Activated B cell treated with CpG ODN at 0.5 μM for 24 hours (primary cell): Measurements from ENCODE around the gene CHCHD5. TPM values are rescaled to one million over a fixed set of nuclear protein-coding genes. Genes with fewer than 3 reads are reported as not detected.

Source experiments
- total RNA-seq: library from RNA; stranded (reverse); gene quantifications from 2 replicates; pipeline ENCODE4 v1.2.3, GENCODE V29; 2022

The CHCHD5 gene
- total RNA-seq, 1 donor from 2014 or later = 26.0 TPM

Other genes with a start within 250 kb of the CHCHD5 start
- gene RGPD8, start 151.0 kb upstream of the CHCHD5 start, total RNA-seq = 16.4 and 26.6 TPM in 2 replicates
- gene TTL, start 102.5 kb upstream of the CHCHD5 start, total RNA-seq = 16.0 and 20.8 TPM in 2 replicates
- 43.1 and 48.8 TPM in 2 replicates for gene POLR1B, start 42.1 kb upstream of the CHCHD5 start, total RNA-seq
- 46.9 and 54.6 TPM in 2 replicates for gene SLC20A1, start 61.3 kb downstream of the CHCHD5 start, total RNA-seq
- gene NT5DC4, start 136.4 kb downstream of the CHCHD5 start, total RNA-seq = 1.4 and 2.1 TPM in 2 replicates
- 1.2 TPM in 2 replicates for gene CKAP2L, start 180.0 kb downstream of the CHCHD5 start, total RNA-seq
- 1.4 and 1.9 TPM in 2 replicates for gene IL1A, start 199.9 kb downstream of the CHCHD5 start, total RNA-seq